ENCODE data around the gene HOOK2. TPM values are rescaled to one million over a fixed set of nuclear protein-coding genes. Genes with fewer than 3 reads are reported as not detected.
A peak's percentile ranks its signal among the peaks of the same experiment; 100 is the strongest.

The HOOK2 gene
- total and polyA plus RNA-seq, 2 of the 8 experiments (the other 6 are each of a cell fraction or from before 2014, with no cell fraction given): 23.8 to 63.2 TPM

DNA sequence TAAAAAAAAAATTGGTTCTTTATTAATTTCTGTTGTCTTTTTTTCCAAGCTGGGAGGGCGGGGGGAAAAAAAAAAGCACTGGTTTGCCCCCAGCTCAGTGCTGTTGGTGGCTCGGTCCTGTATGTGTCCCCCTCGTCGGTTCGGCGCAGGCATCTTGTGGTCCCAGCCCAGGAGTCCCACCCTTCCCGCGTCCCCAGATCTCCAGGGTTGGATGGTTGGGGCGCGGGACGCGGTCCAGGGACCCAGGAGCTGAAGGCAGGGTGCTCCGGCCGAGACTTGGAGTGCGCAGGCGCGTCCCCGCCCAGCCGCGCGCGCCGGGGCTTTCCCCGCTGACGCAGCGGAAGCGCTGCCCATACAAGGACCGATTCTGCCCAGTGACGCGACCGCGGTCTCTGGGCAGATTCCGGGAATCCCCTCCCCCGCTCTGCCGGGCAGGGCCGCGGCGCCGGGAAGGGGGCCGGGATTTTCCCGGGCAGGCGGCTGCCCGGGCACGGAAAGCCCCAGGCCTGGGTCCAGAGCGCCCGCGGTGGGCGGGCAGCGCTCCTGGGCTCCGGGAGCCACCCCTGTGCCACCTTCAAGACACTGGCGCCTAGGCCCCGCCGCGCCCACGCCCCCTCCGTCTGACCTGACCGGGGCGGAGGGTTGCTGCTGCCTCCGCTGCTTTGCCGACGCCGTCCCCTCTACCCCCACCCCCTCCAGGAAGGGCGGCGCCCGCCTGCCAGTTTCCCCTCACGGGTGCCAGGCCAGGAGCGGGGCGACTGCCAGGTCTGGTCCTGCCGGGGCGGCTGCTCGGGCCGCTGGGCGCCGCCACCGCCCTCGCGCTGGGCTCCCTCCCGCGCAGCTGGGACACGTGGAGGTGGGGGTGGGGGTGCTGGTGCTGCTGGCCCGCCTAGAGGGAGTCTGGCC lies 18.2 kb upstream of the HOOK2 start:
- Histone ChIP-seq H4K5ac (ENCODE audit: insufficient read length, low read depth, low read length) (peak overlapping the region; percentile 55), H3K23ac (ENCODE audit: insufficient read length) (no peak overlapping the region), H3K4me2 (ENCODE audit: insufficient read depth in 1 of 2, low read depth in 2 of 2, low read length in 2 of 2) (peak overlapping the region; percentile 74 to 97), H3K4me1 (replicated peaks in 1 of 4; ENCODE audit: control insufficient read depth in 3 of 4, insufficient read depth in 4 of 4, low read length in 3 of 4) (peaks cover 5 to 33% (median 22%) of the 10 kb centered on the region in 4 experiments), H3K9ac (replicated peaks in 1 of 4; ENCODE audit: extremely low read depth in 1 of 4, low read depth in 3 of 4, low read length in 3 of 4) (peak overlapping the region; percentile 68 to 80 (median 75)), H3K18ac (ENCODE audit: extremely low read depth, low read length) (peak overlapping the region; percentile 48; the same call in 1 of the 2 replicates), H3K27me3 (replicated peaks in 1 of 4; ENCODE audit: control insufficient read depth in 3 of 4, extremely low read depth in 1 of 4, insufficient read depth in 3 of 4, low read length in 3 of 4) (peaks cover 0 to 18% (median 13%) of the 10 kb centered on the region in 4 experiments; a peak in 5 of 7 replicates), H2BK12ac (ENCODE audit: low read depth, low read length) (no peak overlapping the region; the same call in 1 of the 2 replicates), H2AK5ac (ENCODE audit: low read depth, low read length) (no peak overlapping the region), H2AFZ (ENCODE audit: low read length) (no peak overlapping the region), H3K14ac (ENCODE audit: insufficient read length) (no peak overlapping the region), H2BK15ac (ENCODE audit: low read length) (no peak overlapping the region), H4K20me1 (replicated peaks in 1 of 2; ENCODE audit: control insufficient read depth in 1 of 2, insufficient read depth in 2 of 2, low read length in 2 of 2) (no peaks in the 10 kb centered on the region), H4K8ac (ENCODE audit: extremely low read depth, insufficient read depth, low read length) (peak overlapping the region; percentile 95; the same call in 1 of the 2 replicates), H2BK5ac (ENCODE audit: low read depth, low read length) (peak overlapping the region; percentile 75), H3K9me3 (ENCODE audit: insufficient read depth in 2 of 2, low read depth in 1 of 2, low read length in 1 of 2) (no peaks in the 10 kb centered on the region), H2BK20ac (ENCODE audit: low read length) (no peak overlapping the region), H3K79me2 (ENCODE audit: control insufficient read depth in 1 of 2, insufficient read depth in 2 of 2, low read length in 2 of 2) (no peaks in the 10 kb centered on the region), H3K4me3 (ENCODE audit: extremely low read depth in 1 of 4, insufficient read depth in 2 of 4, low read depth in 3 of 4, low read length in 4 of 4) (peak overlapping the region; percentile 46 to 71 (median 54)), H3K27ac (ENCODE audit: low read depth, low read length) (peak overlapping the region; percentile 88), H3K56ac (replicated peaks; ENCODE audit: insufficient read length, low read depth, low read length) (no peak overlapping the region), H2BK120ac (replicated peaks; ENCODE audit: low read depth, low read length) (no peak overlapping the region), H3K79me1 (ENCODE audit: low read depth, low read length) (no peaks in the 10 kb centered on the region), H3K4ac (replicated peaks; ENCODE audit: insufficient read length, low read depth, low read length) (no peak overlapping the region), H3K36me3 (ENCODE audit: control insufficient read depth in 2 of 4, insufficient read depth in 4 of 4, low read length in 3 of 4) (peaks cover 0 to under 1% (median 0%) of the 10 kb centered on the region in 4 experiments; a peak in 1 of 8 replicates), H3K23me2 (ENCODE audit: low read depth, low read length) (peaks cover 29% of the 10 kb centered on the region), H4K91ac (replicated peaks; ENCODE audit: insufficient read length, low read length) (peak overlapping the region; percentile 94)
- ChIA-PET CTCF (ENCODE audit: partially characterized antibody) (interaction anchor here (1.1 to 17.9 kb wide), 5 partner anchors 14 to 82 kb away, joined by 6 to 288 read pairs (median 60); no protein-coding TSS in a partner anchor), POLR2A (ENCODE audit: partially characterized antibody) (interaction anchor here (0.7 to 15.2 kb wide), 20 partner anchors 7 to 359 kb away, joined by 3 to 317 read pairs (median 4); partner anchors contain the start of genes HOOK2, PRDX2, RTBDN and THSD8)
- no peak for FAIRE-seq
- whole genome bisulfite sequencing, 2 experiments (ENCODE audit: extremely low coverage in 1 of 2, insufficient coverage in 1 of 2, insufficient read length in 1 of 2, insufficient replicate concordance in 2 of 2, low coverage in 1 of 2, low lambda C conversion rate in 2 of 2, missing lambda C conversion rate in 1 of 2): 1% methylated on average over 44 of the region's 81 CpGs; no CpG with 5 or more reads in 1 of the 2 experiments
- peak in 1 of 2 experiments; percentile 95 for DNase-seq (ENCODE audit: low read depth in 1 of 2, low spot score in 2 of 2)
- TF ChIP-seq, protein P1, sequence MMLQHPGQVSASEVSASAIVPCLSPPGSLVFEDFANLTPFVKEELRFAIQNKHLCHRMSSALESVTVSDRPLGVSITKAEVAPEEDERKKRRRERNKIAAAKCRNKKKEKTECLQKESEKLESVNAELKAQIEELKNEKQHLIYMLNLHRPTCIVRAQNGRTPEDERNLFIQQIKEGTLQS (IDR thresholded peaks at IDR 0.05; ENCODE audit: insufficient read depth, low read depth, low read length): no peak
- no peak for TF ChIP-seq KDM5A (IDR thresholded peaks at IDR 0.05; ENCODE audit: low read length)
- no peak for TF ChIP-seq JUN (IDR thresholded peaks at IDR 0.05; ENCODE audit: low read depth, low read length)
- peak; percentile 28 for TF ChIP-seq TAF7 (optimal IDR thresholded peaks at IDR 0.05; ENCODE audit: borderline replicate concordance, low read depth, low read length)
- TF ChIP-seq SP4 (IDR thresholded peaks at IDR 0.05; ENCODE audit: low read length): no peak; the same call in 1 of the 2 replicates
- peak; percentile 100 for TF ChIP-seq SRF (IDR thresholded peaks at IDR 0.05; ENCODE audit: low read depth, low read length)
- TF ChIP-seq TAF1 (IDR thresholded peaks at IDR 0.05; ENCODE audit: low read depth, low read length): no peak; the same call in none of the 2 replicates
- TF ChIP-seq RFX5 (IDR thresholded peaks at IDR 0.05; ENCODE audit: borderline replicate concordance, low read depth, low read length): peak; percentile 86; the same call in 1 of the 2 replicates
- TF ChIP-seq CHD1 (IDR thresholded peaks at IDR 0.05; ENCODE audit: low read depth, low read length): no peak
- TF ChIP-seq NRF1 (IDR thresholded peaks at IDR 0.05; ENCODE audit: low read depth, low read length): peak; percentile 64
